GM20000 (cell line): ENCODE results near the gene NPAS2.

ENCODE experiments used
- DNase-seq: peaks from one replicate; pipeline ENCODE4 v3.0.0; 2012; ENCODE audit warnings: low spot score
- TF ChIP-seq, protein P1 (sequence below): IDR thresholded peaks from 2 replicates; pipeline ENCODE4 v1.5.1; 2012; ENCODE audit warnings: mild to moderate bottlenecking, control low read depth; ENCODE audit errors: extremely low read depth, missing control alignments

Gene NPAS2

DNA sequence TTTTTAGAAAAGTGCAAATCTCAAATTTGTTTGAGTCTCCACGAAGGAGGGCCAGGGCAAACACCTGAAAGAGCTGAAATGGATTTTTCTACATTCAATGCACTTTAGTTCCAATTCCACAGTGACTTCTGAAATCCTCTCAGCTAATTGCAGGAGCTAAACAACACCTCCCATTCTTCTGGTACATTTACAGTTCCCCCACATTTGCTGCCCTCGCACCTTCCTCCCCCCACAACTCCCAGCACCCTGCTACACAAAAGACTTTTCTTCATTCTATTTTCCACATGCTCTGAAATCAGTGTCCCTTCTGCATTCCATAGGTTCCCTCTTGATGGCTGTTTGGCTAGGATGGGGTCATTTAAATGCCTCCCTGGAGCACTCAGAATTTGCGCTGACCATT is 5.9 kb upstream of the NPAS2 start:
- TF ChIP-seq, protein P1, sequence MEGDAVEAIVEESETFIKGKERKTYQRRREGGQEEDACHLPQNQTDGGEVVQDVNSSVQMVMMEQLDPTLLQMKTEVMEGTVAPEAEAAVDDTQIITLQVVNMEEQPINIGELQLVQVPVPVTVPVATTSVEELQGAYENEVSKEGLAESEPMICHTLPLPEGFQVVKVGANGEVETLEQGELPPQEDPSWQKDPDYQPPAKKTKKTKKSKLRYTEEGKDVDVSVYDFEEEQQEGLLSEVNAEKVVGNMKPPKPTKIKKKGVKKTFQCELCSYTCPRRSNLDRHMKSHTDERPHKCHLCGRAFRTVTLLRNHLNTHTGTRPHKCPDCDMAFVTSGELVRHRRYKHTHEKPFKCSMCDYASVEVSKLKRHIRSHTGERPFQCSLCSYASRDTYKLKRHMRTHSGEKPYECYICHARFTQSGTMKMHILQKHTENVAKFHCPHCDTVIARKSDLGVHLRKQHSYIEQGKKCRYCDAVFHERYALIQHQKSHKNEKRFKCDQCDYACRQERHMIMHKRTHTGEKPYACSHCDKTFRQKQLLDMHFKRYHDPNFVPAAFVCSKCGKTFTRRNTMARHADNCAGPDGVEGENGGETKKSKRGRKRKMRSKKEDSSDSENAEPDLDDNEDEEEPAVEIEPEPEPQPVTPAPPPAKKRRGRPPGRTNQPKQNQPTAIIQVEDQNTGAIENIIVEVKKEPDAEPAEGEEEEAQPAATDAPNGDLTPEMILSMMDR: no peak
- no peak for DNase-seq

DNA sequence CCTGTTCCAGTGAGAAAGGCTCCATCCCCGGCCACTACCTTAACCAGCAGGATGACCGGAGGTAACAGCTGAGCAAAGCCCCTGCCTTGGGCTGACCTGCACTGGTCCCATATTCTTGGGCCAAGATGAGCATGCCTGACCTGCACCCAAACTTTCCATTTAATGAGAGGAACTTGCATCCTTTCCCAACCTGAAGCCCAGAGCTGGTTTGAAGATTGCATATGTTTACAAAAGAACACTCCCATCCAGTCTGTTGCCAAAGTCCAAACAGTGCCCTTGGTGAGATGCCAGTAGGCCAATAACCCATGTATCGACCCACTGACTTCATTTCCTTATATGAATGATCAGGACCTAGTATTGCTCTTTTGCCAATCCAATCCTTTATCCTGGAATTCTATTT is 5.5 kb upstream of the NPAS2 start:
- DNase-seq: no peak
- TF ChIP-seq, protein P1: no peak

DNA sequence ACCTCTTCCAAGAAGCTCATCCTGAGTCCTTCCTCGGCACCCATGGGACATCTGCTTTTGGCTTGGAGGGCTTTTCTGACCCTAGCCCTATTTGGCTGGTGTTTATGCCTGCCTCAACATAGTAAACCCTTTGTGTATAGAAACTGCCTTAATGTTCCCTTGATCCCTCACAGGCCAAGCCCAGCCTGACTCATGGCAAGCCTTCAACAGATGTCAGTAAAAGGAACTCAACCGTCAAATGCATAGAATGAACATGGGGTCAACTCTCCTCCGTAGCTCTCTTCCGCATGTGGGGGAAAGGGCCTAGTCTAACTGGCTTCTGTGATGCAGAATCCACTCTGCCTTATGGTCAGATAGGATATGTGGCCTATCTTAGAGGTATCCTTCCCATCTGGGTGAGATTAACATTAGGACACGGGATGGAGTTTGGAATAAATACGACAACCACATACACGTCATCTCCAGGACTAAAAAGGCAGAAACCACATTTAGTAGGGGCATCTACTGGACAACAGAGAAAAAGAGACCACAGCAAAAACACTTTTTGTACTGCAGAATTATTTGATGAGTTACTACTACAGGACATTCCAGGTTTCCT is 2.5 kb upstream of the NPAS2 start:
- no peak for DNase-seq
- TF ChIP-seq, protein P1: no peak

DNA sequence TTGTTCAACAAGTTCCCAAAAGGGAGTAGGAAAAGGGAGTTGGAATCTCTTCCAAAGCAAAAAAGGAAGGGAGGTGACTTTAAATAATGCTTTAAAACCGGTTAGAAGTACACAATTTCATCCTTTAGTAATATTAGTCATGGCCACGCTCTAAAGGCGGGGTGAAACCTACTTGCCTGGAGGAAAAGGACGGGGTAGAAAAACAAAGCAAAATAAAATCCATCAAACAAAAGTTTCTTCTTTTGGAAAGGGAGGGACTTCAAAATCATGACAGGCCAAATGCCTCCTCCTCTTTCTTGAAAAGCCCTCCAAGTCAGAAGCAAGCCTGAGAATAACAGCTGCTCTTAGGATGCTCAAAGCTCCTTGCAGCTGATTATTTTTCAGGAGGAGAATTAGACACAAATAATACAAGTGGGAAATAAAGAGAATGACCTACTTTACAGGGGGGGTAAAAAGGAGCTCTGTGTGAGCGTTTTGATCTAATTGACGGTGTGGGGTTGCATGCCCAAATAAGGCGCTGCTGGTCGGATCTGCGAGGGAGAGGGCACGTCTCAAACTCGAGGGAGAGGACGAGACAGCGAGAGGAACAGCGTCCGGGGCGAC is 1.8 kb upstream of the NPAS2 start:
- DNase-seq: no peak
- TF ChIP-seq, protein P1: no peak

DNA sequence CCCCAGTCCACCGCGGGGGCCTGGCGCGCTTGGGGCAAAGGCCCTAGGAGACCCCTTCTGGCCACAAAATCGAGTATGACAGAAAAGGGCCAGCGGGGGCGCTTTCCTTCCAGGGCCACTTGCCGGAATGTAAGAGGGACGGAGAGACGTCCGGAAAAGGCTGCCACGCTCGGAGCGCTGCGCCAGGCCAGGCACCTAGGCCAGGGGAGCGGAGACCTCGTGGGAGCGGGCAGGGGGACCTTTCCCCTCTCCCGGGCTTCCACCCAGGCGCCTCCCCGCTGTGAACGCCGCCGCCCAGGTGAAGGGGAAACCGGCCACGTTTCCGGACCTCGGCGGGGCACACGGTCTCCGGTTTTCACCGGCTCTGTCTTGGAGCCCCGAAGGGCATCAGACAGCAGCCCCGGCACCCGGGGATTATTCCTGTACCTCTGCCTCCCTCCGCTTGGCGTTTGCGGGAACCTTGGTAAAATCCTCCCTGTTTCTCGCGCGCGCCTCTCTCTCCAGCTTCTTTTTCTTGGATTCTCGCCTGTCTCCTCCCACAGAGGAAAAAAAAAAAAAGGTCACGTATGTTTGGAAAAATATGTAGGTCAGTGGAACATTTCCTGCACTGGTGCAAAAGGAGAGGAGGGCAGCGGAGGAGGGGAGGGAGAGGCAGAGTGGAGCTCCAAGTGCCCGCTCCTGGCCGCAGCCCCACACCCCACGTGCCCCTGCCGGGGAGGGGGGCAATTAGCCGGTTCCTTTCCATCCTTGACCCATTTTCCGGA is 1.2 kb upstream of the NPAS2 start:
- DNase-seq: no peak
- TF ChIP-seq, protein P1: no peak

DNA sequence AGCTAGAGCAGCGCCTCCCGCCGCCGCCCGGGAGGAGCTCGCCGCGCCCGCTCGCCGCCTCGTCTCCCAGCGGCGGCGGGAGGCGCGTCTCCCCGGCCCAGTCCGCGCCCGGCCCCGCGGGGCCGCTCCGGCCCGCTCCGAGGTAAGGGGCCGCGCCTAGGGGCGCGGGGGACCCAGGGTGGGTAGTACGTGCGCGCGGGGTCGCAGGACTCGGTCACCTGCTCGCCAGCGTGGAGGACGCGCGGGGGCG is 259 bp downstream of the NPAS2 start:
- TF ChIP-seq, protein P1: no peak
- DNase-seq: no peak

DNA sequence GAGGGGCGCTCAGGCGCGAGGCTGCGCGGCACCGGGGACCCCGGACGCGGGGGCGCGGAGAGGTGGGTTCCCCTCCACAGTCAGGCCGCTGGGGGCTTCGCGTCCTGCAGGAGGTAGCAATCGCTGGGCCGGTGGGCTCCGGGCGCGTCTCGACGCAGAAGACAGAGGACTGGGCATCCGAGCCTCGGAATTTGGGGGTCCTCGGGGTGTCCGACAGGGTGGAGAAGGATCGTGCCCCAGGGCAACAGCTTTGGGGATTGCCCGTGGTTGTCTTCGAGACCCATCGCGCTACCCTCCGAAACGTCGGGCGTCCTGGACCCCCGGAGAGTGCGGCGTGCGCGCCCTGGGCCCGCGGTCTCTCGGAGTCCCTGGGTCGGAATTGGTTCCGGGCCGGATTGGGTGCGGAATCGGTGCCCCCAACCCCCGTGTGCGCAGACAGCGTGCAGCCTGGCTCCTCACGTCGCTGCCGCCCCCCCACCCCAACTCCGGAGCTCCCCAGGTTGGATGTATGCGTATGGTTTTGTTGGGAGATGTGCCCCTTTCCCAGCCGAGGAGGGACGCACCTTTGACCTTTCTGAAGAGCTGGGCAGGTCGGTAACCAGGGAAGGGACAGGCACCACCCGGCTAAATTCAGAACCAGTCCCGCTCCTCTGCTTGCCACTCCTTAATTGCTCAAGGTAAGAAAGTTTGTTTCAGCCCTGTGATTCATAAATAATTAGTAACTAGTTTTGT is 750 bp downstream of the NPAS2 start:
- DNase-seq: no peak
- TF ChIP-seq, protein P1: no peak
